HG02870 (cell line): ENCODE results near the gene LIX1L.

ENCODE experiments used
- ATAC-seq: cut with Tn5 transposase; IDR thresholded peaks from one replicate; pipeline ENCODE4 v1.9.1; 2021; ENCODE audit warnings: mild to moderate bottlenecking, moderate library complexity; ENCODE audit not compliant: unreplicated experiment

Gene LIX1L

DNA sequence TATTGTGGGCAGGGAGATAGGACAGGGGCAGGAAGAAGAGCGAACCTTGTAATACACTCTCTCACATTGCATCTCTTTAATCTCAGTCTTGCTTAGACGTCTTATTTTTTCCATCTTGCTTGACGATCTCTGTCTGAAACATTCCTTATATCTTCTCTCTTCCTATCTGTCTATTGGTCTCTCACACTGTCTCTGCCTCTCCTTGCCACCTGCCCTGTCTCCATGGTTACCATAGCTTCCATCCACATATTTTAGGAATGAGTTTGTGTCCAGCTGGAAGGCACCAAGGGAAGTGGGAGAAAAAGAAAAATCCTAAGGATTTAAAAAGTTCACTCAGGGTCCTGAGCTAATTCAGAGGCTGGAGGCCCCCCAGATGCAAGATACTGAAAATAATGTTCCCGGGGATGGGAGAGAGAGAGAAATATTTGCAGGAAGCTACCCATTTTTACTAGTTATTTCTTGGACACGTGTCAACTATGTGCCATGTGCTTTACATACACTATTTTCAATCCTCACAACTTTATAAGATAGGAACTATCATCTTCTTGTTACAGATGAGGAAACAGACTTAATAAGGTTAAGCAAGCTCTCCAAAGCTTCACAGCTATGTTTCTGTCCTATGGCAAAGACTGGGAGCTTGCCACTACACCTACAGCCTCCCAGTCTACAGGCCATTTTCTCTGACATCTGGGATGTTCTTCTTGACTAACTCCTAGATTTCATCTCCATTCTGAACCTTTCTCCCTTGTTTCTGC is 5.6 kb upstream of the LIX1L start:
- ATAC-seq: no peak

DNA sequence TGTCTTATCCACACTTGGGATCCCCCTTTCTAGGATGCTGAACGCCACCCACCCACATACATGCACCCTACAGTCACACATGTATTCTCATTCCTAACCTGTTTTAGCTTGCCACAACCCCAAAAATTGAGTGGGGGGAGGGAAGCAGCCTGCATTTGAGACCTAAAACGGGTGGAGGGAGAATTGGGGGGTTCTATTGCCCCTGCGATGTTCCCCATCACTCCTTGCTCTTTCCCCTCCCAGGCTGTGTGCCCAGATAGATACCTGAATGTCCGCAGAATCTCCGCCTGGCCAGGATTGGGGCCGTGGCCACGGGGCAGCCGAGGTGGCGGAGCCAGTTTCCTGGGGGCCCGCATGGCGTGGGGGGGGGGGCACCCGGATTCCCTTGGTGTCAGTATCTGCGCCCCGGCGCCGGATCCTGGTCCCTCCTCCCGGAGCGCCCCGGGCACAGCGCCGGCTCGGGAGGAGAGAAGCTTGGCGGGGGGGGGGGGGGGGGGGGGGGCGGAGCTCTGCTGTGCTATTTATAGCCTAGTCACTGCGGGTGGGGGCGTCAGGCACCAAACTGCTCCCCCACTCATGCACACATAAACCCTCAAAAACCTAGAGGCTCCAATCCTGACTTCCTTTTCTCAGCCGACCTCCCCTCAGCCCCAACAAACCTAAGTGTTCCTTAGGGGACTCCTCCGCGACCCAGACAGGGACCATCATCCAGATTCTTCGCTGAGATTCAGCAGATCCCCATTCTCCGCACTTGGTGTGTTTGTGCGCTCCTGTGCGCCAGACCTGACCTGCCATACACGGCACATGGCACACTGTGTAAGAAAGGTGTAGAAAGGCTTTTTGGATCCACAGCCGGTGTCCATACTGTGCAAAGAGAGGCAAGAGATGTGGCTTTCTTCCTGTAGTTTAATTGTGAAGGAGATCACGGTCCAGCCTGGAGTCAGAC is 4.6 kb upstream of the LIX1L start:
- no peak for ATAC-seq

DNA sequence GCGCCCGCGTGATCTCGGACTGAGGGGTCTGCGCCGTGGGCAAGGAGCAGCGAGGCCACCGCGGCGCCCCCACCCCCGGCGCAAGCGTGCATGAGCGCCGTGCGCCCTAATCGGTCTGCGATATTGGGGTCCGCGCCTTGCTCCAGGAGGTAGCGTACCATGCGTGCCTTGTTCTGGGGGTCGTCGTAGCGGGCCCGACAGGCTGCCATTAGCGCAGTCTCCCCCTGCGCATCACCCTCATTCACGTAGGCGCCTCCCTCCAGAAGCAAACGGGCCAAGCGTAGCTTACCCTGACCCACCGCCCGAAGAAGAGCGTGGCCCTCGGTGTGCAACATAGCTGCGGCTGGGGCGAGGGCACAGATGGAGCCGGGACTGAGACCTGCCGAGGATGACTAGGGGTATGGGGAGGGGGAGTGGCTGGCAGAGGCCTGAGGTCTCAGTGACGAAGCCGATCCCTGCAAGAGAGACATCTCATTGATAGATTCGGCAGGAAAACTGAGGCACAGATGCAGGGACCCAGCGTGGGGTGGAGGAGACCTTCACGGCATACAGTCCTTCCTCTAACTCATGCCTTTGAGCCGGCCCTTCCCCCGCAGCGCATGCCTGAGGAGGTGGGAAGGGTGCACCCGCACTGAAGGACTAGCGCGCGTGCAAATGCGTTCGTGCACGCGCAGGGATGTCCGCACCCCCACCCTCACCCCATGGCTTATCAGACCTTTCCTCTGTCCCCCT is 3.8 kb upstream of the LIX1L start:
- ATAC-seq: no peak

DNA sequence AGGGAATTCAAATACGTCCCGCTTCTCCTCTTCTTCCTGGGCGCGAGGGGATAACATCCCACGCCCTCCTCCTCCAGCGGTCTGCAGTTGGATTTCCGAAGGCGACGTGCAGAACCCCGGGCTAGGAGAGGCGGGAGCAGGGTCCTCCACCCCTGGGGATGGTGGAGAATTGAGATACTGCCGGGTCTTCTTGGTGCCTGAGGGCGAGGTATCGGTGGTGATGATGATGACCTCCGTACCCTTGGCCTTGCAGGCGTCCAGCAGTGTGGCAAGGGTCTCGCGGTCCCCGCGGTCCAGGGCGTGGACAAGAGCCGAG is 3.2 kb upstream of the LIX1L start:
- no peak for ATAC-seq

DNA sequence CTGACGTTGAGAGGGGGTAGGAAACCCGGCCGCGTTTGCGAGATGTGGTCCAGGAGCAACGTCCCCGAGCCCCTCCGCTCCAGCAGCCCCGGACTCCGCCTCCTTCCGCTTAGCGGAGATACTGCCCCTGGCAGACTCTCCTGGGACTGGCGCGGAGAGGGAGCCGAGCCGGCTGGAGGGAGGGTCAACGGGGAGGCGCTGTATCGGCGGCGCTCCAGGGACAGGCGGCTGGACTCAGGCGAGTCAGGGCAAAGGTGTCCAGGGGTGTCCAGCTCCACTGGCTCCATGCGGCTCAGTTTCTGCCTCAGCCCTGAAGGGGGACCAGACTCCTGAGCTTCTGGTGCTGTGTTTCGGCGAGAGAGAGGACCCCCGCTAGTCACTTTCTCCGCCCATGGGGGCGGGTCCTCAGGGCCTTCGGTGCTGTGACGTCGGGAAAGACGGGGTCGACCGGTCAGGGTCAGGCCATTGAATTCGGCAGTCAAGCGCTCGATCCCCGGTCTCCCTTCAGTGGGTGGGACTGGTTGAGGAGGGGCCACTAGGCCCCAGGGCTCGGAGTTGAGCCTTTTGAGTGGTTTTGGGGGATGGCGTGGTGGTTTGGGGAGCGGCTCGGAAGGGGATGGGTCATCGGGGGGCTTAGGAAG is 2.8 kb upstream of the LIX1L start:
- no peak for ATAC-seq

DNA sequence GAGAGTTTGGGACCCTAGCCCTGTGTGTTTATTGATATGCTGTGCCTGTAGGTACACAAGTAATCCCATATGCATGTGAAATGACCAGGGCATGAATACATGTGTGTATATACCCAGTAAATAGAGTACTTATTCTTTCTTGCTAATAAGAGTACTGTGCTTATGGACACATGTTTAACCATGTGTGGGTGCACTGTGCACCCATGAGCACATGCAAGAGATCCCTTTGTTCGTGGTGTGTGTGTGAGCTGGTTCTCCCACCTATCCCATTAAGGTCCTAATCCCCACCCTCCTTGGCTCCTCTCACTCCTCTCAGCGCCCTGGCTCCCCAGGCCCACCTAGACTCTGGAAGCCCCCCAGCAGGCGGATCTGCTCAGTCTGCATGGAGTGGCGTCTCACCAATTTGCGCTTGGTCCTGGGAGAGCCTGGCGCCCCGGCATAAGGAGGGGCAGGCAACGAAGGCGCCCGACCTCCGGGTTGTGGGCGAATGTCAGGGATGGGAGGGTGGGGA is 2.2 kb upstream of the LIX1L start:
- ATAC-seq: no peak

DNA sequence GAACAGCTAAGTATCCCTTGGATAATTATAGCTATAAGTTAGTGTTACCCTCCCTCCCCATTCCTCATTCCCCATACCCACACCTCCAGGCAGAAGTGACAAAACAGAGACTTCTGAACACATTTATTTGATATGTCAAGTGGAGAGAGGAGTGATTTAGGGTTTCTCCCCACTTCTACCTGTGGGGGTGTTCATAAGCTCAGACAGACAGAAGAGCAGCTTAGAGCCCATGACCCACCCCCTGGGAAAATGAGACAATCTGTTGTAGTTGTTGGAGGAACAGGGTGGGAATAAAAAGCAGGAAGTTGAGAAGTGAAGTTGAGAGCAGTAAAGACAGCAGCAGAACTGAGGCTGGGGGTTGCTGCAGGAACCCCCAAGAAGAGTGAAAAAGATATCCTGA is 1.5 kb upstream of the LIX1L start:
- ATAC-seq: no peak

DNA sequence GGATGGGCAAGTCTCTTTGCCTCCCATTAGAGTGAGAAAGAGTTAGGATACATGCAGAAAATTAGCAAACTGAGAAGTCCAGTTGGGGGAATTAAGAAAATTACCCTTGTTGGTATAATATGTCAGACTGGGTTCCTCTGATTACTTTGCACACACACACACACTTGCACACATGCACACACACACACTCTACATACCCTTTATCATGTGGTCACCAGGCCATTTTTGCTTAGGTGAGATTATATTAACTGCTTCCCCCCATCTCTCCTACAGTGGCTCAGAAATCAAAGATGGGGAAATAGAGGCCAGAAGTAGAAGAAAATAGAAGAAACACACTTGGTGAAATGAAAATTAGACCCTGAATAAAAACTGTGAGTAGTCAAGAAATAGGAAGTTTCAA is 917 bp upstream of the LIX1L start:
- ATAC-seq: no peak

DNA sequence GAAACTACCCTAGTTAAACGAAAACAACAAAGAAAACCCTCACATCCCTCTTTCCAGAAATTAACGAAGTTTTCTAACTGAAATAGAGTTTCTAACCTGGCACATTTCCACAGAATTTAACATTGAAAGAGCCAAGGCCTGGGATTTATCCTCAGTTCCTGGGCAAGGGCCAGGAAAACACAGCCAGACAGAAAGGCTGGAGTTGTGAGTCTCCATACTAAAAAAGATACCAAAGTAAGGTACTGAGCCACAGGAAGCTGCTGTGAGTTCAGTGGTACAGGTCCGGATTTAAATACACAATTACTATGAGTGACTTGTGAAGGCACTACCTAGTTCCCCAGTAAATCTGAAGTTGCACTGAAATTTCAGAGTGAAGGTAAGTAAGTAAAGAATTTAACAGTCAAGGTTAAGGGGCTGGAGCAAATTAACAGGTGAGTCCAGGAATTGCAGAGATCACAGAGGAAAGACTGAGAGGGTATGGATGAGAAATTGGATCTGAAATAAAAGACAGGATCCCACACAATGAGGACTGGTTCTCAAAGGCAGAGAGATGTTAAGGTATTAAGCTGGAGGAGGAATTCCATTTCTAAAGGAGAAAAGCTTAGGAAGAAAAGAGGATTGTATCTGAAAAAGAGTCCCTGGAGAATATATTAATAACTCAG is 905 bp downstream of the LIX1L start:
- ATAC-seq: no peak

DNA sequence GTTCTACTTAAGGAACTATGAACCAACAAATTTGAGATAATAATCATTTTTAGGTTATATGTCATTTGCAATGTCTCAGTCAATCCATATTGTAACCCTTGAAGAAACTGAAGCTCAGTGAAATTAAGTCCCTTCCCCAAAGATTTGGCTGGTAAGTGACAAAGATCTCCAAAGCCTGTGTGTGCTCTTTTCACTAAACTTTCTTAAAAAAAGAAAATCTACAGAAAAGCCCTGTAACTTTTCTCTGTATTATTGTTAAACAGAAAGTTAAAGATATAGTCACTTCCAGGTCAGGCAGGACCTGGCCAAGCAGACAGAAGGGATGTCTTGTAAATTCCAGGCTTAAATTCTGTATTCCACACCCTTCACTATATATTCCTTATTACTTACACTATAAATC is 1.5 kb downstream of the LIX1L start:
- ATAC-seq: no peak

DNA sequence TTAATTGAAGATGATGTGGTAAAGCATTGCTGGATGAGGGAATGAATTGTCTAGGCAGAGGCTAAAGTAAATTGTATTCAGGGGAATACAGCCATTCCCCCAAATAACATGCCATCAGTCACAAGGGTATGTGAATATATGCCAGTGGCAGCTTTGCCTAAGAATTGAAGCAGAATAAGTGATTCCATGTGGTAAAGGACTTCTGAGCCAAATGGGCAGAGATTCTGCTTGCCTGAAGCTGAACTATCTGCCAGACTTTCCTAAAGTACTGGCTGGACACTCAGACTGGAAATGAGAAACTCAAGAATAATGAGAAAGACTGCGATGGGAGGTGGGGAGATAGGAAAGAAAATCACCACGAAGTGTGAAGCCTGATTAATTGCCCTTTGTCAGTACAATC is 2.4 kb downstream of the LIX1L start:
- ATAC-seq: no peak

DNA sequence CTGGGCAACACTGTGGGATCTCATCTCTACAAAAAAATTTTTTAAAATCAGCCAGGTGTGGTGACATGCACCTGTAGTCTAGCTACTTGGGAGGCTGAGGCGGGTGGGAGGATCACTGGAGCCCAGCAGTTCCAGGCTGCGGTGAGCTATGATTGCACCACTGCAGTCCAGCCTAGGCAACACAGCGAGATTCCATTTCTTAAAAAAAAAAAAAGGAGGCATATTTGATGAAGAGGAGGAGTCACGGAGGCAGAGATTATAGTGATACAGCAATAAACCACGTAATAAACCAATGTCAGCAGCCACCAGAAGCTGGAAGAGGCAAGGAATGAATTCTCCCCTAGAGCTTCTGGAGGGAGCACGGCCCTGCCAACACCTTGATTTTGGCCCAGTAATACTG is 4.0 kb downstream of the LIX1L start:
- ATAC-seq: no peak

DNA sequence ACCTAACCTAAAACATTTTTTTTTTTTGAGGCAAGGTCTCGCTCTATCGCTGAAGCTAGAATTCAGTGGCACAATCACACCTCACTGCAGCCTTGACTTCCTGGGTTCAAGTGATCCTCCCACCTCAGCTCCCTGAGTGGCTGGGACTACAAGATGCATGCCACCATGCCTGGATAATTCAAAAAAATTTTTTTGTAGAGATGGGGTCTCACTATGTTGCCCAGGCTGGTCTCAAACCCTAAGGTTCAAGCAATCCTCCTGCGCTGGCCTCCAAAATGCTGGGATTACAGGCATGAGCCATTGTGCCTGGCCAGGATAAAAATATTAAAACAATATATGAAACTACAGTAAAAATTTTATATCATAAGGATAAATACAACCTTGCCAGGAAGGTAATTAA is 4.9 kb downstream of the LIX1L start:
- ATAC-seq: no peak

DNA sequence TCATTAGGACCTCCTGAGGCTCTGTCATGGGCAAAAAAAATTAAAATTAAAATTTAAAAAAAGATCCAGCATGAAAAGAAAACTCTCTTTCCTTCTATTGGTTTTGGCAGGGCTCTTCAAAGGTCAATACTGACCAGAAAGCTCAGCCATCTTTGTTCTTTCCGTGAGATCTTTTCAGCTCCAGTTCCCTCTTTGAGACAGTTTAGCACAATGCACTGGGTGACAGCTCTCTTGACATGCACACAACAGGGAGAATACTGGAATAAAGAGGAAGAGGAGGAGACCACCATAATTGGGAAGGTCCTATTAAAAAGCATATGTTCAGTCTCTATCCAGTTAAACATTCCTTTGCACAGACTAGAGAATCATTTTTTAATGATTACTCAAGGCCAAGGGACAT is 6.3 kb downstream of the LIX1L start:
- ATAC-seq: no peak

DNA sequence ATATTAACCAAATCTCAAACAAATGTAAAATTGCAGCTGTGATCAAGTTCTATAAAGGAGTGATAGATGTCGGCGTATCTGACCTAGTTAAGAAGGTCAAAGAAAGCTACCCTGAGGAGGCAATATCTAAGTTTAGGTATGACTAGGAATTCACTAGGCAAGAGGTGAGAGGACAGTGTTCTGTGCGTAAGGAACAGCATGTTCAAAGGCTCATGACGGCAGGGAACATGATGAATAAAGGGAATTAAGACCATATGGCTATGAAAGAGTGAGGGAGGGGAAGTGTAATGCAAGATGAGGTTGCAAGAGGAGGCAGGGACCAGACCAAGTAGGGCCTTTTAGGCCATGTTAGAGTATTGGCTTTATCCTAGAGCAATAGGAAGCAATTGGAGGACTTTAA is 8.6 kb downstream of the LIX1L start:
- ATAC-seq: no peak

DNA sequence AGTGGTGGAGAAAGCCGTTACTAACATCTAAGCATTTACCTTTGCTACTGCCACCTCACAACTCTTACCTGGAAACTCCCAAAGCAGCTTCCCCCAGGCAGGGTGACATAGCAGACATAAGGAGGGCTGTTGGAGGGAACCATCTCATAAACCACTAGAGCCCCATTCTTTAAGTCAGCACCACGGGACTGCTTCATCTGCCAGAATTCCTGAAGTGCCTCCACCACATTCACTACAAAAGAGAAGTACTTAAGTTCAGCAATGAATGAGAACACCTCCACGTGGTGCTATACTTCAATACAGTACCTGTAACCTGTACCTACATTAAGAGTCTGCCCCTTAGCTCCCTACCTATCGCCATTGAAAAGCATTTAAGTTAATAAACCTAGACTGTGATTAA is 10.3 kb downstream of the LIX1L start:
- no peak for ATAC-seq

DNA sequence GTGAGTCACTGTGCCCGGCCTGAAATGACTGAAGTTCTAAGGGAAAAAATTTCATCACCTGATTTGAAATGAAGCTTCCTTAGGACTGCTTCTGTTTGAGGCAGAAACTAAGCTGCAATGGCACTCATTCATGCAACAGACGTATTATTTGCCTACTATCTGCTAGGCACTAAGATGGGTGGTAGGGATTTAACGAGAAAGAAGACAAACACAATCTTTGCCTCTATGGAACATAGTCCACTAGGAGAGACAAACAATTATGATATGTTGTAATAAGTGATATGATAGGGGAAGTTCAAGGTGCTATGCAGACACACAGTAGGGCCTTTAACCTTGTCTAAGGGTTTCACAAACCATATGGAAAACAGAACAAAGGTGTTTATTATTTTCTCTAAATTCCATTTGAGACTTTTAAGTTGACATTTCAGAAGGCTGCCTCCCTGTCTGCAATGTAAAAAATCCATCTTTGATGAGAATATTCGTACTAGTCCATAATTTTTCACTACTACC is 11.3 kb downstream of the LIX1L start:
- no peak for ATAC-seq

DNA sequence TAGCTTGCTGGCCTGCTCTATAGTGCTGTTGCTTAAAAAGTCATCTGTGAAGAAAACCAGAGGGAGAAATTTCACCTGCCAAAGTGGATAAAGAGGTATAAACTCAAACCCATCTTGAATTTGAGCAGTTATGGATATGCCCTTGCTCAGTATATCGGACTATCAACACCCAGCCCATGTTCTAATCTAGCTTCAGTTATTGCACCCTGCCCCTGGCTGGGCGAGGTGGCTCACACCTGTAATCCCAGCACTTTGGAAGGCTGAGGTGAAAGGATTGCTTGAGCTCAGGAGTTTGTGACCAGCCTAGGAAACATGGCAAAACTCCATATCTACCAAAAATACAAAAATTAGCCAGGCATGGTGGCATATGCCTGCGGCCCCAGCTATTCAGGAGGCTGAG is 13.3 kb downstream of the LIX1L start:
- ATAC-seq: no peak

DNA sequence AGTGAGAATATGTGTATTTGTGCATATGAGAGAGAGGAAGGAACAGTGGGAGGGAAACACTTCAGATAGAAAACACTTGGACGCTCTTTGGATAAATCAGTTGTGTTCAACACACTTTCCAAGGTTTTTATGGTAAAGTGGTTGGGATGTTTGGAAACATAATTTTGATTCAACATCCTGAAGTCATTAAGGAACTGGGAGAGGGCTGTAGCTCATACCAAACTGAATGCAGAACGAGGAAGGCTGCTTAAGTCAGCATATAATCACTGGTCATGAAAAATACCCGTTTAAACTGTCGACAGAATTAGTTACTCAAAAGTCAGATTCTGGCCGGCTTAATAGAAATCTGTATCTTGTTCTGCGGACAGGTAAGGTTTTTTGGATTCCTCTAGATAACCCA is 14.9 kb downstream of the LIX1L start:
- no peak for ATAC-seq

DNA sequence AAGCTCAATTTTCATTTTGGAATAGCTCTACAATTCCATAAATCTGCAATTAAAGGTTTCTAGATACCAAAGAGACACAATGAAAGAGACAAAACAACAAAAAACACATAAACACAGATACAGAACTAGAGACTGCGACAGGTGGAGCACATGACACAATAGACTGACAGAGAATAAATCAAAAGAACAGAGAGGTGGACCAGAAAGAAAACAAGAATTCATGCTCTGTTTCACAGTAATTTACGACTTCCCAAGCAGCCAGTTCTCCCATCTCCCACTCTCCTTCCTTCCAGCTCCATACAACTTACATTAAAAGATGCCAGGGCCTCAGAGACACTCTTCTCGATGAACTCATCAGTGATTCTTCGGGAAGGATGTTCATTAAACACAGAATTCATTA is 15.4 kb downstream of the LIX1L start:
- ATAC-seq: no peak
